ENCODE measurements around the gene PUS10.
"Not testable (repeated sequence)": the region's sequence is repeated elsewhere in the genome, so short reads cannot be mapped to it uniquely, and the experiment has no call there.

Gene PUS10

GRCh38 chr2:60906395-60906794 lies 111.7 kb downstream of the PUS10 start:
- TF ChIP-seq CTCF (conservative IDR thresholded peaks at IDR 0.05; ENCODE audit: low read depth, low read length): no peak
- no peaks in the 10 kb centered on the region for H3K4me1 ChIP-seq (ENCODE audit: low read depth, poor library complexity, severe bottlenecking)
- H3K79me2 ChIP-seq (ENCODE audit: insufficient read depth, low read depth): no peaks in the 10 kb centered on the region
- no peak overlapping the region for H3K27ac ChIP-seq
- H2AFZ ChIP-seq (ENCODE audit: low read depth): no peak overlapping the region
- H3K4me2 ChIP-seq: no peak overlapping the region
- H3K9ac ChIP-seq: no peak overlapping the region
- no peak overlapping the region for H3K4me3 ChIP-seq (IDR thresholded peaks at IDR 0.05; ENCODE audit: insufficient read depth, low read depth, low read length)
- no peaks in the 10 kb centered on the region for H3K27me3 ChIP-seq (ENCODE audit: insufficient read depth, low read depth)
- H4K20me1 ChIP-seq (ENCODE audit: insufficient read depth): no peaks in the 10 kb centered on the region; the same call in 1 of the 2 replicates
- no peaks in the 10 kb centered on the region for H3K36me3 ChIP-seq (ENCODE audit: insufficient read depth)

- not testable (repeated sequence) for H2AFZ ChIP-seq (ENCODE audit: low read depth); H3K27me3 ChIP-seq (ENCODE audit: insufficient read depth, low read depth); H3K4me3 ChIP-seq (IDR thresholded peaks at IDR 0.05; ENCODE audit: insufficient read depth, low read depth, low read length); H3K27ac ChIP-seq; H3K4me1 ChIP-seq (ENCODE audit: low read depth, poor library complexity, severe bottlenecking); H3K9ac ChIP-seq; H4K20me1 ChIP-seq (ENCODE audit: insufficient read depth); H3K4me2 ChIP-seq; H3K36me3 ChIP-seq (ENCODE audit: insufficient read depth); H3K79me2 ChIP-seq (ENCODE audit: insufficient read depth, low read depth)
Measured at GRCh38 chr2:60905867-60906266, 112.2 kb downstream of the PUS10 start.

- not testable (repeated sequence) for H3K79me2 ChIP-seq (ENCODE audit: insufficient read depth, low read depth); H3K4me1 ChIP-seq (ENCODE audit: low read depth, poor library complexity, severe bottlenecking); H3K27ac ChIP-seq; H3K4me2 ChIP-seq; H4K20me1 ChIP-seq (ENCODE audit: insufficient read depth); H3K36me3 ChIP-seq (ENCODE audit: insufficient read depth); H2AFZ ChIP-seq (ENCODE audit: low read depth); H3K4me3 ChIP-seq (IDR thresholded peaks at IDR 0.05; ENCODE audit: insufficient read depth, low read depth, low read length); H3K9ac ChIP-seq; H3K27me3 ChIP-seq (ENCODE audit: insufficient read depth, low read depth)
Measured at GRCh38 chr2:60901296-60901695, 116.8 kb downstream of the PUS10 start.

GRCh38 chr2:60899892-60900249 lies 118.2 kb downstream of the PUS10 start:
- Histone ChIP-seq H2AFZ (ENCODE audit: low read depth) (no peak overlapping the region), H3K27ac (no peak overlapping the region), H3K9ac (no peak overlapping the region), H3K27me3 (ENCODE audit: insufficient read depth, low read depth) (no peaks in the 10 kb centered on the region), H3K79me2 (ENCODE audit: insufficient read depth, low read depth) (no peaks in the 10 kb centered on the region), H3K36me3 (ENCODE audit: insufficient read depth) (no peaks in the 10 kb centered on the region), H3K4me1 (ENCODE audit: low read depth, poor library complexity, severe bottlenecking) (no peaks in the 10 kb centered on the region), H4K20me1 (ENCODE audit: insufficient read depth) (no peaks in the 10 kb centered on the region), H3K4me3 (IDR thresholded peaks at IDR 0.05; ENCODE audit: insufficient read depth, low read depth, low read length) (no peak overlapping the region), H3K4me2 (no peak overlapping the region)
- no peak for TF ChIP-seq CTCF (conservative IDR thresholded peaks at IDR 0.05; ENCODE audit: low read depth, low read length)

- H3K79me2 ChIP-seq (ENCODE audit: insufficient read depth, low read depth): no peaks in the 10 kb centered on the region
- TF ChIP-seq CTCF (conservative IDR thresholded peaks at IDR 0.05; ENCODE audit: low read depth, low read length): no peak
- no peak overlapping the region for H3K27ac ChIP-seq
- no peaks in the 10 kb centered on the region for H3K4me1 ChIP-seq (ENCODE audit: low read depth, poor library complexity, severe bottlenecking)
- no peaks in the 10 kb centered on the region for H3K27me3 ChIP-seq (ENCODE audit: insufficient read depth, low read depth)
- no peak overlapping the region for H2AFZ ChIP-seq (ENCODE audit: low read depth)
- no peak overlapping the region for H3K4me3 ChIP-seq (IDR thresholded peaks at IDR 0.05; ENCODE audit: insufficient read depth, low read depth, low read length)
- no peaks in the 10 kb centered on the region for H3K36me3 ChIP-seq (ENCODE audit: insufficient read depth)
- H3K4me2 ChIP-seq: no peak overlapping the region
- H3K9ac ChIP-seq: no peak overlapping the region
- no peaks in the 10 kb centered on the region for H4K20me1 ChIP-seq (ENCODE audit: insufficient read depth)
Measured at GRCh38 chr2:60899230-60899891, 118.7 kb downstream of the PUS10 start.

Data from KMS-11 (cell line).